K562 (cell line): ENCODE results near the gene MCRS1. TPM values are rescaled to one million over a fixed set of nuclear protein-coding genes. Genes with fewer than 3 reads are reported as not detected.

Source experiments
- ATAC-seq: fragments of 200-7000 bp; cut with Tn5 transposase; 3 replicates; pipeline ENCODE4 v1.9.1; 2020; ENCODE audit warnings: moderate library complexity
- BruUV-seq: library from RNA; stranded (reverse); fragments of 400-500 nt; replicated peaks from 2 replicates; lab custom pipeline; 2021; lab: Mats Ljungman, UMichigan
- CTCF ChIA-PET: fragments of 300-600 bp; formaldehyde crosslinking; extraction: SDS; loops from one replicate; lab custom pipeline; 2021; ENCODE audit warnings: low intra/inter-chr PET ratio; lab: Yijun Ruan, JAX
- POLR2A ChIA-PET: fragments of 300-600, 350-650 bp; sonication (Branson Sonifier 250); formaldehyde crosslinking; extraction: SDS; loops from one replicate; lab custom pipeline; 2021; ENCODE audit warnings: antibody characterized with exemption, inconsistent platforms; lab: Yijun Ruan, JAX
- DNase-seq, 4 experiments: peaks; one replicate each; pipeline versions ENCODE4 v3.0.0 to v3.0.0-alpha.2; 2011 to 2018; ENCODE audit warnings: low spot score in 3 of 4, mixed read lengths in 3 of 4; ENCODE audit errors: extremely low read depth in 1 of 4
- FAIRE-seq: peaks from 2 replicates; lab custom pipeline; 2011; peaks lifted over from hg19 to GRCh38; lab: Jason Lieb, UNC
- H2AFZ ChIP-seq: 2 replicates; pipeline ENCODE4 v1.6.0; 2011; ENCODE audit warnings: low read depth, low read length, control low read depth, inconsistent platforms
- H3K27ac ChIP-seq: fragments of 200-600 bp; 3 replicates; pipeline ENCODE4 v1.8.0; 2011; ENCODE audit warnings: low read depth, mild to moderate bottlenecking, control low read depth, inconsistent platforms, low read length, moderate library complexity, mixed read lengths; ENCODE audit errors: extremely low read depth
- H3K27me3 ChIP-seq, 2 experiments: fragments of 300-600 bp in 1 of 2; 2 replicates in 1 of 2; 3 replicates in 1 of 2; pipeline versions ENCODE4 v1.6.0 to v1.8.0; 2011; ENCODE audit warnings: inconsistent platforms in 2 of 2, low read length in 2 of 2, mild to moderate bottlenecking in 1 of 2, mixed read lengths in 1 of 2, moderate library complexity in 1 of 2; ENCODE audit not compliant: control insufficient read depth in 2 of 2, insufficient read depth in 2 of 2
- H3K36me3 ChIP-seq: fragments of 300-600 bp; 3 replicates; pipeline ENCODE4 v1.8.0; 2011; ENCODE audit warnings: mild to moderate bottlenecking, low read length, inconsistent platforms; ENCODE audit not compliant: control insufficient read depth, insufficient read depth
- H3K4me1 ChIP-seq, 2 experiments: fragments of 200-600 bp in 1 of 2; replicated peaks in 1 of 2; 2 replicates in 1 of 2; 3 replicates in 1 of 2; pipeline versions ENCODE4 v1.5.1 to v1.8.0; 2011; ENCODE audit warnings: inconsistent platforms in 2 of 2, low read length in 2 of 2, mild to moderate bottlenecking in 1 of 2, mixed read lengths in 1 of 2, moderate library complexity in 1 of 2; ENCODE audit not compliant: control insufficient read depth in 2 of 2, insufficient read depth in 2 of 2
- H3K4me2 ChIP-seq: 2 replicates; pipeline ENCODE4 v1.6.1; 2011; ENCODE audit warnings: low read length, control low read depth, inconsistent platforms, mixed read lengths; ENCODE audit not compliant: insufficient read depth
- H3K4me3 ChIP-seq: fragments of 200-600 bp; sonication (generic), shearing (Covaris generic); 2 replicates; pipeline ENCODE4 v1.5.1; 2016; ENCODE audit warnings: control low read depth, inconsistent platforms
- H3K79me2 ChIP-seq: fragments of 200-600 bp; 3 replicates; pipeline ENCODE4 v1.8.0; 2011; ENCODE audit warnings: low read length, inconsistent platforms; ENCODE audit not compliant: control insufficient read depth, insufficient read depth
- H3K9ac ChIP-seq, 2 experiments: 2 replicates each; pipeline versions ENCODE4 v1.6.0 to v1.6.1; 2011; ENCODE audit warnings: low read depth in 2 of 2, low read length in 2 of 2, control low read depth in 1 of 2, inconsistent platforms in 1 of 2, mild to moderate bottlenecking in 1 of 2, mixed read lengths in 1 of 2; ENCODE audit not compliant: insufficient read depth in 1 of 2
- H3K9me1 ChIP-seq: one replicate; pipeline ENCODE4 v1.6.0; 2011; ENCODE audit warnings: inconsistent platforms, mild to moderate bottlenecking, low read length, moderate library complexity; ENCODE audit not compliant: control insufficient read depth, insufficient read depth
- H3K9me3 ChIP-seq: replicated peaks from 2 replicates; pipeline ENCODE4 v1.5.1; 2011; ENCODE audit warnings: low read depth, low read length, inconsistent platforms; ENCODE audit not compliant: control insufficient read depth, insufficient read depth
- H4K20me1 ChIP-seq: replicated peaks from 2 replicates; pipeline ENCODE4 v1.6.1; 2011; ENCODE audit warnings: low read length, inconsistent platforms, mixed read lengths; ENCODE audit not compliant: control insufficient read depth, insufficient read depth
- CBFA2T3 ChIP-seq: fragments of 450-650 bp; IDR thresholded peaks from 2 replicates; pipeline ENCODE4 v1.6.1; 2017
- MGA ChIP-seq: fragments of 450-650 bp; IDR thresholded peaks from 2 replicates; pipeline ENCODE4 v1.6.1; 2016; ENCODE audit warnings: mild to moderate bottlenecking, moderate library complexity
- MYNN ChIP-seq, 2 experiments: sonication (generic); formaldehyde crosslinking in 1 of 2; IDR thresholded peaks; 2 replicates each; pipeline versions ENCODE4 v1.5.0 to v1.6.1; 2016 to 2020; ENCODE audit warnings: antibody characterized with exemption in 1 of 2, missing genetic modification reagents in 1 of 2
- PTTG1 ChIP-seq: fragments of 450-650 bp; IDR thresholded peaks from 2 replicates; pipeline ENCODE4 v1.6.1; 2016; ENCODE audit warnings: low read depth, mild to moderate bottlenecking, missing genetic modification characterization, missing compliant biosample characterization
- RB1 ChIP-seq: fragments of 450-650 bp; IDR thresholded peaks from 2 replicates; pipeline ENCODE4 v1.6.1; 2017; ENCODE audit warnings: low read depth, mild to moderate bottlenecking
- SRSF7 ChIP-seq: fragments of 200-400 bp; formaldehyde crosslinking; optimal IDR thresholded peaks from 2 replicates; pipeline ENCODE3; 2017; ENCODE audit warnings: mild to moderate bottlenecking, low read depth, low read length
- TCF3 ChIP-seq: sonication (generic); formaldehyde crosslinking; IDR thresholded peaks from 2 replicates; pipeline ENCODE4 v1.4.0; 2020; ENCODE audit warnings: mild to moderate bottlenecking, missing genetic modification reagents
- ZNF79 ChIP-seq: fragments of 250-450 bp; sonication (Bioruptor Pico); IDR thresholded peaks from 2 replicates; pipeline ENCODE4 v1.4.0; 2020; ENCODE audit warnings: low read depth, mild to moderate bottlenecking, moderate library complexity
- WGBS: fragments of 100-300 bp; shearing (Covaris generic); methylation state at CpG from one replicate; pipeline ENCODE4 v1.1.6; 2016; ENCODE audit warnings: low coverage, mixed read lengths; ENCODE audit not compliant: insufficient coverage; ENCODE audit errors: missing lambda C conversion rate; 5-methylcytosine and 5-hydroxymethylcytosine counted together
- in situ Hi-C: fragments of 300-500 bp; cut with MboI; formaldehyde crosslinking; loops from 4 replicates; pipeline ENCODE4 v1.15.0; 2018; ENCODE audit warnings: inconsistent platforms, mixed read lengths
- intact Hi-C: fragments of 100-400 bp; cut with micrococcal nuclease; formaldehyde crosslinking; loops from 2 replicates; pipeline ENCODE4 v1.14.2; 2022
- polyA plus RNA-seq, 8 experiments: library from polyadenylated mRNA; depleted of rRNA in 4 of 8; stranded (reverse) in 5 of 8; unstranded in 3 of 8; fragments of >200 nt; fragmentation: Nextera tagmentation in 2 of 8; fragmentation: Illumina TruSeq in 1 of 8; extraction: Ambion mirVana in 2 of 8; extraction: Trizol in 1 of 8; gene quantifications; 2 replicates each; pipeline versions ENCODE4 v1.2.1 to v1.2.3, GENCODE V29; 2011 to 2014; ENCODE audit warnings: inconsistent platforms in 1 of 8, missing spikeins in 1 of 8
- total RNA-seq, 7 experiments: library from RNA; depleted of rRNA in 6 of 7; stranded (reverse); fragments of >200 nt in 6 of 7; fragmentation: Illumina TruSeq in 2 of 7; extraction: Trizol in 2 of 7; gene quantifications; 2 replicates each; pipeline versions ENCODE4 v1.2.1 to v1.2.3, GENCODE V29; 2011 to 2021; ENCODE audit warnings: low replicate concordance in 1 of 7

Gene MCRS1
- total and polyA plus RNA-seq, 9 of the 15 experiments (the other 6 are each of a cell fraction or from before 2014, with no cell fraction given) = 50.0 to 100 (median 73.2) TPM

DNA sequence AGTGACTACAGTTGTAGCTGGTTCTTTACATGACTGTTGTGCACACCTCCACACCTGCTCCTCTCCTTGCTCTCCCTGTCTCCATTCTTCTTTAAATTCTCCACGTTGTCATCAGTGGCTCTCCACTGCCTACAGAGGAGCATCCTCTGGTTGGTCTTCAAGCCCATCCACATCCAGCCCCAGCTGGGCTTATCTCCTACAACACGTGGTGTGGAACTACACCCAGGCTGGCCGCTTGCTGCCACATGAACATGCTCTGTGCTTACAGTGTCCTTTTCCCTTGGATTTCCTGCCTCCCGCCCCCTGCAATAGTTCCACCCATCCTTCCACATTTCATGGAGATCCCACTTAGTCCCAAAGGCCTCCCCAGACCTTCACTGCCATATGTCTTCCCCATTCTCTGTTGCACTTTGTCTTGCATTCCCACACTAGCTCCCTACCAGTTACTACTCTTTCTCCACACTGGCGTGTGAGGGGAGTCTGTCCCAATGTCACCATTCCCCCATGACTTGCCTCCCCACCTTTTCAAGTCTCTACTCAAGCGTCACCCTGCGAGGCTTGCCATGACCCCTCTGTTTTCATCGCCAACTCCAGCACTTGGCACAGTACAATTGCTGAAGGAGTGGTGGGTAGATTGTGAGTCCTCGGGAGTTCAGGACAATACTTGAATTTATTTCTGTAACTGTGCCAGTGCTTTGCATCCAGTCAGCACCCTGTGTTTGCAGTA, 9.8 kb upstream of the MCRS1 start:
- POLR2A ChIA-PET = interaction anchor here (0.6 to 1.2 kb wide), 4 partner anchors 11 to 134 kb away, joined by 3 to 4 read pairs (median 3); no protein-coding TSS in a partner anchor
- in situ Hi-C loops (no loop called here), intact Hi-C loops (no loop called here)
- peaks cover 5 to 15% of the 10 kb centered on the region in 2 experiments; a peak in 4 of 5 replicates for H3K4me1 ChIP-seq
- no peaks in the 10 kb centered on the region for H3K9me3 ChIP-seq
- H4K20me1 ChIP-seq = peaks cover 16% of the 10 kb centered on the region; the same call in 1 of the 2 replicates
- H3K27ac ChIP-seq = no peak overlapping the region
- H3K9ac ChIP-seq = peak overlapping the region in 1 of 2 experiments; percentile 67; a peak in 1 of 4 replicates
- H2AFZ ChIP-seq = no peak overlapping the region
- CTCF ChIA-PET = interaction anchor here (2.1 kb wide), 1 partner anchor 24 kb away, joined by 5 read pairs; no protein-coding TSS in a partner anchor
- DNase-seq (peak in 2 of 4 experiments; percentile 47 to 53), FAIRE-seq (peak; percentile 61), ATAC-seq (peak; percentile 68)
- H3K36me3 ChIP-seq = peaks cover 34% of the 10 kb centered on the region; the same call in 1 of the 3 replicates
- WGBS = 58% methylated on average over 9 of the region's 9 CpGs
- H3K9me1 ChIP-seq = peaks cover 6% of the 10 kb centered on the region
- H3K4me3 ChIP-seq = no peak overlapping the region
- H3K4me2 ChIP-seq = no peak overlapping the region
- BruUV-seq = no TSS peak
- no peaks in the 10 kb centered on the region for H3K27me3 ChIP-seq
- peaks cover 4% of the 10 kb centered on the region; the same call in 2 of the 3 replicates for H3K79me2 ChIP-seq
- no peak for TF ChIP-seq ZNF79
- 0 out of 2 replicates have a peak, but pooled peaks have one; percentile 24 for TF ChIP-seq MGA
- TF ChIP-seq RB1 = no peak
- peak; percentile 17; the same call in 1 of the 2 replicates for TF ChIP-seq CBFA2T3
- 0 out of 2 replicates have a peak, but pooled peaks have one; percentile 9 for TF ChIP-seq TCF3 (CRISPR knock-in tag)
- TF ChIP-seq MYNN (IDR thresholded peaks at IDR 0.05) = no peak
- TF ChIP-seq MYNN (CRISPR knock-in tag; IDR thresholded peaks at IDR 0.05) = no peak
- no peak for TF ChIP-seq PTTG1 (tag)
- TF ChIP-seq SRSF7 = no peak
